DMS79 treated with DMSO at 0.1 percent for 48 hours (cell line): Measurements from ENCODE around the gene B4GALNT1.

Experiments used
- DNase-seq: peaks from one replicate; lab custom pipeline; 2025; lab: John Stamatoyannopoulos, UW

Gene B4GALNT1

GRCh38 chr12:57585156-57585555 lies 47.8 kb downstream of the B4GALNT1 start:
- no peak for DNase-seq

GRCh38 chr12:57584690-57585089 lies 48.3 kb downstream of the B4GALNT1 start:
- DNase-seq: no peak

- DNase-seq: no peak
These were observed 49.0 kb downstream of the B4GALNT1 start for GRCh38 chr12:57584050-57584449.

DNA sequence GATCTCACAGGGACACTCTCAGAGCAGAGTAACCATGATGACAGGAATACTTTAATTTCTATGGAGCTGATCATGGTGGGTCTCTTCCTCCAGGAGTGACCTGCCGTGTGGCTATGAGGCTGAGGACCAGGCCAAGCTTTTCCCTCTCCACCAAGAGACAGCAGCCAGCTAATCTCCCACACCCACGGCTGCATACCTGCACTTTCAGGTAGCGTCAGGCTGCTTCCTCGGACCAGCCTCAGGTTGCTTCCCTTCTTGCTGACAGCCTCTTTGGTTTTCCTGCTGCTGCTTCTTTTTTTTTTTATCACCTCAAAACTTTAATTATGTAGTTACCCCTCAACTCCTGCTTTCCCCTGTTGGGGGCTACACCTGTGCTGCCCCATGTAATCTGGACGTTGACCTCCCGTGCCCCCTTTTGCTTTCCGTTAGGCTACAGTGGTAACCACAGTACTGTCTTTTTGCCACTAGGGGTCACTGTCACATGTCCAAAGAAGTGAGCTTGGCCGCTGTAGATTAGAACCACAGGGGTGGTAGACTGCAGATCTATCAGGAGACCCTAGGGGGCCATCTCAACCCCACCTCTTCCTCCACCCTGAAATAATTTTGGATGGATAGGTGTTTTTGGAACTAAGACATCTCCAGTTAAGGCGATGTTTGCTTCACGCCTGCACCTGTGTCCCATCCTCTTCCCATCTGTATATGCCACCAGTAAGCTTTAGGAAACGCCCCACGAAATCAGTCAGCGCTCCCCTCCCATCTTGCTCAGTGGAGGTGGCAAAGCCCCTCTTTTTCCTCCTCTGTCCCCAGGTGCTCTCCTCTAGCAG lies 49.8 kb downstream of the B4GALNT1 start:
- peak; percentile 43 for DNase-seq

DNA sequence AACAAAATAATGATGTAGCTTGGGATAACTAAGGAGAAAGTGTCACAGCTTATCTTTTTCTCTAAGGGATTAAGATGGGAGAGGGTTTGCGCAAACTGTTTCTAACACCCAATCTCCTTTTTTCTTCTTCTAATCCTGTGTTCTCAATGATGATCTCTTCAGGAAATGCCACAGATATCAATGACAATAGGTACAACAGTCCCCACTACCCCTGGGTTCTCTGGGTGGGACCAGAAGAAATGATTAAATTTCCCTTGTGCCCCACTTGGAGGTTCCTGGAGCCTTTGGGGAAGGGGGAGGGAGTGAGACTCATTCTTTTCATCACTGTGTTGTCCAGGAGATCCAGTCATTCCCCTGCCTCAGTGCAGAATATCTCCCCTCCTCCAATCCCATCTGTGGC lies 50.6 kb downstream of the B4GALNT1 start:
- DNase-seq: no peak

GRCh38 chr12:57581802-57582201 lies 51.2 kb downstream of the B4GALNT1 start:
- no peak for DNase-seq

DNA sequence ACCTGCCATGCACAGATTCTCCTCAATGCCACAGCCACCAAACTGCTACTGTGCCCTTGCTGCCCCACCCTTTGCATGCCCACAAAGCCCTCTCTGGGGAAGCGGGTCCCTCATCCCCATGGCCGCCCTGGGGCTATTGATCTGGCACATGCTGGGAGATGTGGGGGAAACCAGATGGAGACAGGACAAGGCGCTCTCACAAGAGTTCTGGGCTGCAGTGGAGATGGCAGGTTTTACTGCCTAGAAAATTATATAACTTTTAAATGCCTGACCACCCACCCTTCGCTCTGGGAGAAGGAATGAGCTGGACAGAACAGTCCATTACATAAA lies 52.6 kb downstream of the B4GALNT1 start:
- no peak for DNase-seq

DNA sequence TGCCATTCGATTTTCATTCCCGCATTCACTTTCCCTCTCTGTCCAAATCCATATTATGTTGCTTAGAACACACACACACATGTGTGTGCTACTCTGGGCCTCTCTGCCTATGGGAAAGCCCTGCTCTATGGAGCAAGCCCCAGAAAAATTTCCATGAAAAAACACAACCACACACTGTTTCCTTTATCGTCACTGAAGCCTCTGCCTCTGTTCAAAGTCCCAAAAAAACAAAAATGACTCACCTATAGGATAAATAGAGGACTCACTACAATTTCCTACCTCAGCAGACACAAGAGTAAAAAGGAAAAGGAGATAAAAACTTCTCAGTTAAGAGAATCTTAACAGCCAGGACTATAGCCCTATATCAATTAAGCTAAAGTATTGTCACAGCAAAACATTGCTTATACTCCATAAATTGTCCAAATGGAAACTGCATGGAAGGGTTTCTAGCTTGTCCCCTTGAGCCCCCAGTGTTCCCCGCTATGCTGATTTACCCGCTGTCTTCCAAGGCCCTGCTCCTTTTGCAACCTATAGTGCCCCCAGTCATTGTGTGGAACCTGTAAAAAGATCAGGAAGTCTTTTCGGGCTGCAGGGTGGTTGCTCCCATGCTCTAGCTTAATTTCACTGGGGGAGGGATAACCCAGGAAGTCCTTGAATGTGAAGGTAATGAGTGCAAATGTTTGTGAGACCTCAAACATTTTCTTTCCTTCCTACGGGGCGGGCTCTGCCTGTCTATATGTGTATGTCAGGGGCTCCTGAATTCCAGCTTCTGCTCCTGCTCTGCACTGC lies 53.1 kb downstream of the B4GALNT1 start:
- DNase-seq: no peak

DNA sequence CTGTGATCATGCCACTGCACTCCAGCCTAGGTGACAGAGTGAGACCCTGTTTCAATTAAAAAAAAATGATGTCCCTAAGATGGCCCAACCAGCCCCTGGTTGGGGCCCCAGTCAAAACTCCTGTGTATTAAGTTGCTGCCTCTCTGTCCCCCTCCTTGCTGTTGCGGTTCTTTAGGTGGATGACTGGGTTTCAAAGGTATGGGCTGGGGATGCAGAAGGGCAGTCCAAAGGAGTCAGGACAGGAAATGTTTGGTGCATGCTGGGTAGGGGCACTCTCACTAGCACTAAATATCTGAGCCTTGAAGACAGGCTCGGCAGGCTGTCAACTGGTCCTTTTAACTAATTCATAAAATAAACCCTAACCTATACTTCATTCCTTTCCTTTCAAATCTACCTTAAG lies 54.0 kb downstream of the B4GALNT1 start:
- DNase-seq: no peak

- DNase-seq: no peak
These were observed 54.8 kb downstream of the B4GALNT1 start for GRCh38 chr12:57577981-57578758.

- no peak for DNase-seq
These were observed 56.3 kb downstream of the B4GALNT1 start for GRCh38 chr12:57576613-57577160.
